ENCODE data around the gene ADGRA3.
A peak's percentile ranks its signal among the peaks of the same experiment; 100 is the strongest.
"Not testable (repeated sequence)": the region's sequence is repeated elsewhere in the genome, so short reads cannot be mapped to it uniquely, and the experiment has no call there.

The ADGRA3 gene

DNA sequence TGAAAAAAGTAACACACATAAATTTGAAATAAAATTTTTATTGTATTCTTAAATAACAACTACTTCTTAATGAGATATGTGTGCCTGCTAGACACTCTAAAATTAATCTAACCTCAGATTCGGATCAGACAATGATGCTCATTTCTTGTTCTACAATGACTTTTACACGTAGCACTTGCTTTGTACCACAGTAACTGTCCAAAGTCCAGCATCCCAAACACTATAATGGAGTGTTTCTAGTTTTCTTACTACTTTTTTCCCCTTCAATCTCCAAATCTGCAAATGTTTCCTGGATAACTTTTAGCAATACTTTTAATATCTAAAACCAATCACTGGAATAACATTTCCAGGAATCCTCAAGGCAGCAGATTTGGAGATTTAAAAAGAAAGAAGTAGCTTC, 75.9 kb downstream of the ADGRA3 start:
- no peak for DNase-seq

DNA sequence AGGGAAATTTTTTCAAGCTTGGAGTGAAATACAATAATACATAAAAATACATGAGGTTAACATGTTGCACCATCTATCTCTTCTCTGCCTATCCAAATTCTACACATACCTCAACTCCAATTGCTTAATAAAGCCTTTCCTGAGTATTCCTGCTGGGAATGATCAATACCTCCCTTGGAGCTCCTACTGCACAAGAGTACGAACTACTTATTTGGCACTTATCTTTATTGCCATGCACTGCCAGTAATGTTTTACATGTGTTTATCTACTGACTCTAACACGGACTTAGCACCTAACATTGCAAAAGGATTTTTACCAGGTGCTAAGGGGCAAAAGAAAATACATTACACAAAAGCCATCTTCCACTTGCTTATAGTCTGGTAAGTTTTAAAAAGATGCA, 80.2 kb downstream of the ADGRA3 start:
- no peak for DNase-seq

DNA sequence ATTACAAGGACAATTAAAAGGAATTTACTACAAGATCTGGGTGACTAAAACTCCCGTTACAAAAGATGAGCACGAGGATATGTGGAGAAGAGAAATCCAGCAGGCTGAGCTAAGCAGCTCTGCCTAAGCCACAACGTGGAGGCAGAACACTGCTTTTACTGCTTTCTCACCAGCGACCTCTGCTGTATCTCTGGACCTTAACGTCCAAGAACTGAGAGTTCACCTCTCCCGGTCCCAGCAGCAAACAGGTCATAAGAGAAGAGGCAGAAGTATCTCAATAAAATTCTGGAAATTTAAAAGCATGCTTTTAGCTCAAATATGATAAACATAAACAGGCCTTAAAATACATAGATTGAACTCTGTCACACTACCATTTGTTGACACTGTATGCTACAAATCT, 81.0 kb downstream of the ADGRA3 start:
- DNase-seq: peak; percentile 41

DNA sequence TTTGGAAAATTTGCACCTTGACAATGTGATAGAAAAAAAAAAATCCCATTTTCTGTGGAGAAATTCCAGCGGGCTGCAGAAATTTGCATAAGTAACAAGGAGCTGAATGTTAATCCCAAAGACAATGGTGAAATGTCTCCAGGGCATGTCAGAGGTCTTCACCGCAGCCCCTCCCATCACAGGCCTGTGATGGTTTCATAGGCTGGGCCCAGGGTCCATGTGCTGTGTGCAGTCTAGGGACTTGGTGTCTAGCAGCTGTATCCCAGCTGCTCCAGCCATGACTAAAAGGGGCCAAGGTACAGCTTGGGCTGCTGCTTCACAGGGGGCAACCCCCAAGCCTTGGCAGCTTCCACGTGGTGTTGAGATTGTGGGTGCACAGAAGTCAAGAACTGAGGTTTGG, 85.2 kb downstream of the ADGRA3 start:
- DNase-seq: no peak

DNA sequence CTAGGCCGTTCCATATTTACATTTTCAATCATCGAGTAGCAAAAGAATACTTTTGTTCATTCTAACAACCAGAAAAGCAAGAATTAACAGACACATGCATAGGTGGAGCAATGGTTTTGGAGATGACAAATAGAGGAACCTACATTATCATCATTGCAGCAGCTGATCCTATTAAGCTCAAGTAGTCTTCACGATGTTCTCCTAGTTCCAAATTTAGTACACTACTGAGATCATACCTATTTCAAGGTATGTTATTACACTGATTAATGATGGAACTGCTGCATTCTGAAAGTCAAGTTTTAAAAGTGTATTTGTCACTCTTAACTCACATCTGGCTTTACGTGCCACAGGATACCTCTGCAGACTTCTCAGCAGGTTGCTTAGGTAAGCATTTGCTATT, 87.4 kb downstream of the ADGRA3 start:
- no peak for DNase-seq

DNA sequence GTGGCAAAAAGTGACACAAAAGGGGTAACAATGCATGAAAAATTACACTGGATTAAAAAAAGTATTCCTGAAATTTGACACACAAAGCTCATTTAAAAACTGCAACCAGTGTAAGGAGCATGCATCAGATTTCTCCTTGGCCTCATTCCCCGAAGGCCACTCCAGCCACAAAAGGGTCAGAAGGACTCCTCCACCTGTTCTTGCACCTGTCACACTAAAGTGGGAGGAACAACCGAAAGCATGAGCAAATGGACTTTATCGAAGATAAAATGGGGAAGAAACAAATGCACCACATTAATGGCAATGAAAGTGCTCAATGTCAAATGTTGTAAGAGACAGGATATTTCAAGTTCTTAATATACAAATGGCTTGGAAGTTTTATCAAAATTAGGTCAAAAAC, 88.2 kb downstream of the ADGRA3 start:
- peak; percentile 26 for DNase-seq

DNA sequence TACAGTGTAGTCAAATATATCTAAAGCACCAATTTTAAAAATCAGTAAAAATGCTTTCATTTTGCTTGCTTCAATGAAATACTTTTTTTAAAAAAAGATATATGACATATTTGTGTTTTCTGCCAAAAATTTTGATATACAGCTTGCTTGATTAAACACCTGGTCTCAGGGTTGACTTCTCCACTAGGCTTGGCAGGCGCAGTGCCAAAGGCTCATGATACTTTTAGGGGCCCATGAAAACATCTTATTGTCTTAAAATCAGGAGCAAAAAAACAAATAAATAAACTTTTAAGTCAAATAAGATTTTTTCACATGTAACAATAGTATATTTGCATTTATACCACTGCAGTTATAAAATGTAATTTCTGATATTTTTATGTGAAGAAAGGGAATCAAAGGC, 95.6 kb downstream of the ADGRA3 start:
- no peak for DNase-seq

DNA sequence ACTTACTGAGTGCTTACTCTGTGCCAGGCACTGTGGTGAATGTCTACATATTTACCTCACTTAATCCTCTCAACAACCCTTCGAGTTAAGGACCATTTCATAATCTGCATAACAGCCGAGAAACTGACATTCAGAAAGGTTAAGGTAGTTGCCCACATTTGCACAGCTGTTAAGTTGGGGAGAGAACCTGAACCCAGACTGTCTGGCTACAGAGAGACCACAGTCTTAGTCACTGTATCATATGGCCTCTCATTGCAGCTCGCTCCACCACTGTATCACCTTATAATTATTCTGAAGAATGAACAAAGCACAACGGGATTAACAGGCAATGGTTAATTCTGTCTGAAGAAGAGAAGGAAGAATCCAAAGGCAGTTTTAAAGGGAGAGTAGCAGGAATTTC, 98.5 kb downstream of the ADGRA3 start:
- no peak for DNase-seq

DNA sequence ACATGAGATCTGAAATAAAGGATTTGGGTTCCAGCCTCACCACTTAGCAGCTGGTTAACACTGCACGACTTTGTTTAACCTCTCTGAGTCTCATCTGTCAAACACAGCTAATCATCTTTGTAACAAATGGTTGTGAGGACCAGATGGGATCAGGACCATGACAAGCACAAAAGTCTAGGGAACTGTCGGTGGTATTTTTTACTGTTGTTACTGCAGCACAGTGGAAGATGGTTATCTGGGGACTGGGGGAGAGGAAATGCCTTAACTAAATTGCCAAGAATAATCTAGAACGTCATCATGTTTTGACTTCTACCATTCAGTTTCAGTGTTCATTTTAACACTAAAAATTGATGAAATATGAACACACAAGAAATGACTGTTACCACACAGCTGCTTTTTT, 99.5 kb downstream of the ADGRA3 start:
- DNase-seq: no peak

DNA sequence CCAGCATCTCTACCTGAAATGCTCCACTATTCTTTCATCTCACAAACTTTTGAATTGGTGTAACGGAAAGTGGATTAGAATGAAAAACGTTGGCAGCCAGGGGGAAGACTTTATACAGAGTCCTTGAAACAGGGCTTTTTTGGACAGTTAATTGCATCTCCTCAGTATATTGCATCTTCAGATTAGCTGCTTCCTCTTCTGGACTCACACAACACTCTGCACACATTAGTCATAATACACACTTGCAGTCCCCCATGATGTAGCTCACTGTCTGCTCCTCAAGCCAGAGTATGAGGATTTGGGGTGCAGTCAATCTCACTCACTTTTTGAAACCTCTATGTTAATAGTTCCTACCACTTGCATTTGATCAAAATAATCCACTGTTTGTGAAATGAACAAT, 101.0 kb downstream of the ADGRA3 start:
- no peak for DNase-seq

DNA sequence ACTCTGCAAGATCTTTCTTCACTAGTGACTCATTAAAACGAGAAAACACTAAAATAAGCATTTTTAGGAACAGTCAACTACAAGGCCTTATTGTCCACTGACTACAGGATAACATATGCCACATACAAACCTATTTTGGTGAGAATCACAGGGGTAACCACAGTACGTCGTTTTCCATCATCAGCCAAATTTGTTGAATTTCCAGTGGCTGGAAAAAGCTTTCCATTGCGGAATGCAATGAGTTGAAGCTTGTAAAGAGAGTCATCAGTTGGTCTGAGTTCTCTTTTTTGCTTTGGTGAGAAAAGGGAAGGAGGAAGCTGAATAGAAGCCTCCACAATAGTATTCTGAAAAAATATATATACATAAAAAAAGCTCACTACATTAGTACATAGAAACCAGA, 102.4 kb downstream of the ADGRA3 start:
- DNase-seq: no peak

DNA sequence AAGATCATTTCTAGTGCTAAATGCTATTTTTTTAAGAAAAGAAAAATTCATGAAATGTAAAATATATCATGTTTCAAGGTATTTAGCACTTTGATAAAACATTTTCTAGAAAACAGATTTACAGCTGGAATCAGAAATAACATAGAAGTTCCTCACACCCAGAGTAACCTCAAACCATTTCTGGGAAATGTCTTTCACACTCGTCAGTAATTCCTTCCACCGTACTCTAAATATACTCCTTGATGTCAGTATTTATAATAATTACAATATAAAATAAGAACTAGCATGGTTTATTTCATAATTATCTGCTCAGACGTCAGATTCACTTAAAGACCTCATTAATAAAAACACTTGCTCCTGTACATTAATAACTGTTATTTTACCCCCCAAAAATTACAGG, 103.9 kb downstream of the ADGRA3 start:
- DNase-seq: no peak

DNA sequence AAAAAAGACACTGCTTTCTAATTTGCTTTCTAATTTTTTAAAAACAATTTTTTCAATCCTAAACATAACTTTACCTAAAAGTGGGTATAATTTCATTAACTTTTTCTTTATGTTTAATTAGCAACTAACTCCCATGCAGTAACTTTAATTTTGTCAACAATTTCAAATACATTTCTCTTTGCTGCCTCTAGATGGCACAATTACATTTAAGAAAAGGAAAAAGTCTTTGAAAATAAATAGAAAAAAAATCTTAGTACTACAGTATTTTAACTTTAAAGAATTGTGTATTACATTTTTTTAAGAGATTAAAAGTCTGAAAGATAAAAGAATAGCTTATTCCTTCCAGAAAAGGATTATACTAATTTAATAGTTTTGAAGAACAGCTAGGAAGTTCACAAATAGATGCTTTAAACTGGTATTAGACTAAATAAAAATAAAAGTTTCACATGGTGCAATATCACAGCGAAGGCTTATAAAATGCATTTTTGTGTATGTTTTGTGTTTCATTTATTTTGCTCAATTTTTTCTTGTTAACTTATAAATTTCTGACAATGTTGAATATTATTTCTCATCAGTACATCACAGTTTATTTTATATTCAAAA, 105.1 kb downstream of the ADGRA3 start:
- DNase-seq: no peak

DNA sequence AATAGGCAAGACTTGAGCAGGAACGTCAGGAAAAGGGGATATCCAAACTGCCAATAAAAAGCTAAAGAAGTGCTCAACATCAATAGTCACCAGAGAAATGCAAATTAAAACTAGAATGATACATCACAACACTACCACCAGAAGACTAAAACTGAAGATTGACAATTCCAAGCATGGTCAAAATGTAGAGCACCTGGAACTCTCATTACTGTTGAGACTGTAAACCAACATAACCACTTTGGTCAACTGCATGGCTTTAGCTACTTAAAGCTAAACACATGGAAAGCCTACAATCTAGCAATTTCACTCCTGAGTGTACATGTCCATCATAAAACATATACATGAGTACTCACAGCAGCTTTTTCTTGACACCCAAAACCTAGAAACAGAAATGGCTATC, 107.4 kb downstream of the ADGRA3 start:
- DNase-seq: no peak

DNA sequence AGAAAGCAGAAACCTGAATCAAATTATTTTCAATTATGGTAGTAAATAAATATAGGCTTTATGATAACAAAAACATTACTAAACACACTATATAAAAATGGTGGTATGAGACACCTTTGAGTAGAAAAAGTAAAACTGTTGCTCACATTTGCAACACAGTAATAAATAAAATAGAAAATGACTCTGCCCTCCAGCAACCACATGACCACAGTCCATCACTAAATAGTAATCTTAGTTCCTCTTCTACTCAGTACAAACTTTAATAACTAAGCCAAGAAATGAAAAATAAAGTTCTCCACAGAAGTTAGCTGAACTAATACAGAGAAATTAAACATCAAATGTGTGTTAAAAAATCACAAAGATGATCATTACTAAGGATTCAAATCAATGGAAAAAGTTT, 108.5 kb downstream of the ADGRA3 start:
- no peak for DNase-seq

DNA sequence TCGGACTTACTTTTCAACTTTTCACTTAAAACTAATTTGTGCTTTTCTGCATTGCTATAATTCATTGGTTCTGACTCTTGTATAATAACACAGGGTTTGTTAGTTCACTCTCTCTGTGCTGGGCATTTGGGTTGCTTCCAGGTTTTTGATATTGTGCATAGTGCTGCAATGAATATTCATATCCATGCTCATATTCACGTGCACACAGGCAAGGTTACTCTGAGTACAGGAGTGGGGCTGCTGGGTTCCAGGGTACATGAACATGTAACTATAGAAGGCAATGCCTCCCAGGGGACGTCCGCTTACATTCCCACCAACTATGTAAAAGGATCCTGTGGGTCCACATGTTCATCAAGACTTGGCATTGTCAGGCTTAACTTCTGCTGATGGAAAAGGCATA, 117.2 kb downstream of the ADGRA3 start:
- DNase-seq: no peak

DNA sequence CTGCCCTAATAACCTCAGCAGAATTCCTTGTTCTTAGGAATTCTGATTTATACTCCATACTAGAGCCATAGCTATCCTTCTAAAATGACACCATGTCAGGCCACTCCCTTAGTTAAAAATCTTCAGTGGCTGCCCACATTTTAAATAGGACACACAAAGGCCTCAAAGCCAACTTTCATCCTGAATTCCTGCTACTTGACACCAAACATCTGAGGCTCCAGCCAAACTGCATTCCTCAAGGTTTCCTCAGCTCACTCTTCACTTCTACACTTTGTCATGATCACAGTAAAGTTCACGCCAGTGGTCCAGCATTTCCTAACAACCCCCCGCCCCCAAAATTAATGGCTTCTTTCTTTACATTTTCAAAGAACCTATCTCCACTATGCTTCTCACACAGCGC, 124.3 kb downstream of the ADGRA3 start:
- DNase-seq: no peak

DNA sequence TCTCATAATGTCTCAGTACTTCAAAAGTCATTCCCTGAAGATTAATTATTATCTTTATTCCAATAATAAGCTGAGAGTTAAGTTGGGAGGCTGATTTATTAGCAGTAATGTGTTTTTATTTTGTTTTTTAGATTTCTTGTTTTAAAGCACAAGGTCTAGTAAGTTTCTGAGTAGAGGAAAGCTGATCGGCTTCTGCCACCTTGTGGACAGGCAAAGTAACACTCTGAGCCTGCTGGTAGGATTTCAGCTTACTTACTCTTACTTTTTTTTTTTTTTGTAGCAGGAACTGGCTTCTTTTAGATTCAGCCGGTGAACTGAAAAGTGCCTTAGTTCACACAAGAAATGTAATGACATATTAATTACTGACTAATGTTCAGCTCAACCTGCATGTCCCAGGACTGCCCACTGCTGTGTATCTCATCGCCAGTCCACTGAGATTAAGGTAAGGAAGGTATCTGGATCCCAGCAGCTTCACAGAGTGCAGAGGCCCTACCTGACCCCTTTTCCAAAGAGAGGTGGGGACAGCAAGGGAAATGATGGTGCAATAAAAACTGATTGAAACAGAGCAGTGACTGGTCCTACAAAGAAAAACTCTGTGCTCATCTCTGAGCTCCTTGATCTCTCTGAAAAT, 126.5 kb downstream of the ADGRA3 start:
- peak; percentile 68 for DNase-seq

DNA sequence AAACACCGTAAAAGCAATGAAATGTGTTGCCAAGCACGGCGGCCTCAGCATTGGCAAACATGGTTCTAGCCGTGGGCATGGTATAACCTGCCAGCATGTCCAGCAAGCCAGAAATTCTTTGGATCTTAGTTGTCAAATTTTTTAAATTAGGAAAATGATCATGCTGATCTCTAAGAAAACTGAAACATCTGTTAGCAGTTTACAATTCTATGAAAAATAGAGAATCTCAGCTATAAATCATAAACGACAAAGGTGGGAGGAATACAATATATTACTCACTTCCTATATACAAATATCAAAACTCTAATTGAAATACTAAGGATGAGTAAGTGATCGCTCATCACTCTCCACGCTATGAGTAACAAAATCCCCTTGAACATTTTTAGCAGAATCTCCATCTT, 130.3 kb downstream of the ADGRA3 start:
- no peak for DNase-seq

DNA sequence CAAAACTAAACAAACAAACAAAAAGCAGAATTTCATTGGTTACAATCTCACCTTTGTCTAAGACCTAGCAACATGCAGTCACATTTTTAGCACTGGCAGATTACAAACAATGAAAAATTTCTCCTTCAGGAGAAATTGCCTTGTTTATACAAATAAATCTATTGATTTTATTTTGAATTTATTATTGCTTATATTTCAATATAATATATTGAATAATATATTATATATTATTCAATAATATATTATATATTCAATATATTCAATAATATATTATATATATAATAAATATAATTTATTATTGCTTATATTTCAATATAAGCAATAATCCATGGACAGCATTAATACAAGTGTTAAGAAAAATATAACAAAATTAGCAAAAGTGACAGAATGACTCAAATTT, 131.7 kb downstream of the ADGRA3 start:
- DNase-seq: no peak

DNA sequence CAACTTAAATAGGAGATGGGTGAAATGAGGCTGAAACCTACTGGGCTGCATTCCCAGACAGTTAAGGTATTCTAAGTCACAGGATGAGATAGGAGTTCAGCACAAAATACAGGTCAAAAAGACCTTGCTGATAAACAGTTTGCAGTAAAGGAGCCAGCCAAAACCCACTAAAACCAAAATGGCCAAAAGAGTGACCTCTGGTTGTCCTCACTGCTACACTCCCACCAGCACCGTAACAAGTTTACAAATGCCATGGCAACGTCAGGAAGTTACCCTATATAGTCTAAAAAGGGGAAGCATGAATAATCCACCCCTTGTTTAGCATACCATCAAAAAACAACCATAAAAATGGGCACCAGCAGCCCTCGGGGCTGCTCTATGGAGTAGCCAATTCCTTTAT, 133.7 kb downstream of the ADGRA3 start:
- DNase-seq: not testable (repeated sequence)

DNA sequence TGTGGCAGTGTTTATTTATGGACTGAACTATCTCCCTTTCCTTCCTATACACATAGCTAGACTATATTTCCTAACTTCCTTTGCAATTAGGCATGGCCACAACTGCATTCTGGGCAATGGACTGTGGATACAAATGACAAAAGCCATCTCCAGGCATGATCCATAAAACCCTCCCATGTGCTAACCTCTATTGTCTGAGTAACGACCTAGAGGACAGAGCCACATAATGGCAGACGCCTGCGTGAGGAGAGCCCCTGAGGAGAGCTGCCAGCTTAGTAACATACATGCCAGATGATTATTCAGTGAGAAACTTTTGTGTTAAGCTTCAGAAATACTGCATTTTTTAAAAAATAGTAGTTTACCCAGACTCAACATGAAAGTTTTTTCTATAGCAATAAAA, 142.9 kb downstream of the ADGRA3 start:
- DNase-seq: no peak

DNA sequence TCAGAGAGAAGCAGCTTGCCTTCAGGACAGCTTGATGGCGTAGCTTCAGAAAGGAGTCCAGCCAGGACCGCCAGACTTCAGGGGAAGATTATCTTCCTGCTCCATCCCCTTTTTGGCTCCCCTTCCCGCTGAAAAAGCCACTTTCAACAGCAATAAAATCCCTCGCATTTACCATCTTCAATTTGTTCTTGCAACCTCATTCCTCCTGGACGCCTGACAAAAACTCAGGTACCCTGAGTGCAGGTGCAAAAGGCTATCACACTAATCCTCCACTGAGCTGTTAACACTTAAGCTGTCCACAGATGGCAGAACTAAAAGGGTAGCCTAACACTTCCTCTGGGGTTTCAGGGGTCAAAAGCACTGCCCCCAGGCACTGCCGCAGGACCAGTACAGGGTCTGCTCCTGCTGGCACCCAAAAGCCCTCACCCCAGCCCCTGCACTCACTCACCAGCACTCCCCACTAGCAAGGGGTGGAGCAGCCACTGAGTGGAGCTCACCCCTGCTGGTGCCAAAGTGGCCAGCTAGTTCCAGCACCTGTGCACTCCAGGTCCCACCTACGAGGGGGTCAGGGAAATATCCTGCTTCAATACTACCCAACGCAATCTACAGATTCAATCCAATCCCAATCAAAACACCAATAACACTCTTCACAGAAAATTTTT, 145.8 kb downstream of the ADGRA3 start:
- no peak for DNase-seq

DNA sequence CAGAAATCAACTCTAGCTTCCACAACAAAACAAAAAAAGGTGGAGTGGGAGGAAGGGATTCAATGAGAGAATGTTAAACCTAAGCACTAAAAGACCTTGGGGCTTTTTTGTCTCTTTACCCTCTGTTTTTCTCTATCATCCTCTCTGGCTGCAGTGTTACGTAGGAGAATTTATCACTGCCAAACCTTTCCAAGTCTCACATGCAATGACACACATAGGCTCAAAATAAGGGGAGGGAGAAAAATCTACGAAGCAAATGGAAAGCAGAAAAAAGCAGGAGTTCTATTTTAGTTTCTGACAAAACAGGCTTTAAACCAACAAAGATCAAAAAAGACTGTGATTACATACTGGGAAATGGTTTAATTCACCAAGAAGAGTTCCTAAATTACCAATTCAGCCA, 152.1 kb downstream of the ADGRA3 start:
- no peak for DNase-seq

DNA sequence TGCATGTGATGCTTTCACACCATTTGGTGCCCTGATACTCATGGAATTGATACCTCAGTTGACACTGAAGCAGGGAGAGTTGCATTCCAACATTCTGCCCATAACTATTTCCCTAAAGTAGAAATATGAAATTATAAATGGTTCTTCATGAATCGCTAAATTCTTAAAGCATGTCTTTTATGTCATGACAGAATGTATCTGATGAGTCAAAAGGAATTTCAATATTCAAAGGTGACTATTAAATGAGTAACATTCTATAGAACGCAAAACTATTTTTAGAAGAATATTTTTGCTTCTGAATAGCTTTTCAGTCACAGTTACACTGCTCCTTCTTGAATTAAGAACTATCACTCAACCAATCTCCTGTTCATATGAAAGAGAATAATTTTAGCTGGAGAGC, 152.8 kb downstream of the ADGRA3 start:
- DNase-seq: no peak

All from right hindlimb (tissue), 1 donor.